IMR-90 (cell line): Measurements from ENCODE around the gene KCNAB1.

Source experiments
- CEBPB ChIP-seq: IDR thresholded peaks from 2 replicates; pipeline ENCODE4 v1.6.1; 2012; ENCODE audit warnings: low read depth, low read length, improper control_type of control experiment
- MXI1 ChIP-seq: IDR thresholded peaks from 2 replicates; pipeline ENCODE4 v1.6.1; 2012; ENCODE audit warnings: low read depth, mild to moderate bottlenecking, low read length, moderate library complexity, borderline replicate concordance
- POLR2A ChIP-seq: IDR thresholded peaks from 2 replicates; pipeline ENCODE4 v1.6.1; 2012; ENCODE audit warnings: mild to moderate bottlenecking, low read depth, low read length
- RCOR1 ChIP-seq: IDR thresholded peaks from 2 replicates; pipeline ENCODE4 v1.6.1; 2012; ENCODE audit warnings: mild to moderate bottlenecking, low read length, improper control_type of control experiment; ENCODE audit not compliant: insufficient replicate concordance
- USF2 ChIP-seq: fragments of 150-350 bp; IDR thresholded peaks from 2 replicates; pipeline ENCODE4 v1.6.1; 2017; ENCODE audit warnings: mild to moderate bottlenecking, antibody characterized with exemption, low read length, low read depth
- TF ChIP-seq, protein P1 (sequence below): conservative IDR thresholded peaks from 2 replicates; pipeline ENCODE4 v1.5.1; 2012; ENCODE audit warnings: mild to moderate bottlenecking, low read depth, low read length, improper control_type of control experiment

- TF ChIP-seq, protein P1, sequence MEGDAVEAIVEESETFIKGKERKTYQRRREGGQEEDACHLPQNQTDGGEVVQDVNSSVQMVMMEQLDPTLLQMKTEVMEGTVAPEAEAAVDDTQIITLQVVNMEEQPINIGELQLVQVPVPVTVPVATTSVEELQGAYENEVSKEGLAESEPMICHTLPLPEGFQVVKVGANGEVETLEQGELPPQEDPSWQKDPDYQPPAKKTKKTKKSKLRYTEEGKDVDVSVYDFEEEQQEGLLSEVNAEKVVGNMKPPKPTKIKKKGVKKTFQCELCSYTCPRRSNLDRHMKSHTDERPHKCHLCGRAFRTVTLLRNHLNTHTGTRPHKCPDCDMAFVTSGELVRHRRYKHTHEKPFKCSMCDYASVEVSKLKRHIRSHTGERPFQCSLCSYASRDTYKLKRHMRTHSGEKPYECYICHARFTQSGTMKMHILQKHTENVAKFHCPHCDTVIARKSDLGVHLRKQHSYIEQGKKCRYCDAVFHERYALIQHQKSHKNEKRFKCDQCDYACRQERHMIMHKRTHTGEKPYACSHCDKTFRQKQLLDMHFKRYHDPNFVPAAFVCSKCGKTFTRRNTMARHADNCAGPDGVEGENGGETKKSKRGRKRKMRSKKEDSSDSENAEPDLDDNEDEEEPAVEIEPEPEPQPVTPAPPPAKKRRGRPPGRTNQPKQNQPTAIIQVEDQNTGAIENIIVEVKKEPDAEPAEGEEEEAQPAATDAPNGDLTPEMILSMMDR = no peak
- no peak for TF ChIP-seq MXI1
- TF ChIP-seq POLR2A = no peak
- TF ChIP-seq USF2 = no peak
- TF ChIP-seq RCOR1 = no peak
- TF ChIP-seq CEBPB = no peak
Observed at GRCh38 chr3:156108616-156109015, 11.8 kb upstream of the KCNAB1 start.
